Ectodermal cell (in vitro differentiated cells): Measurements from ENCODE around the gene ZNF44.

ENCODE experiments used
- H3K27ac ChIP-seq: 2 replicates; pipeline ENCODE4 v1.7.0; 2013; ENCODE audit warnings: mild to moderate bottlenecking, low read depth, low read length; ENCODE audit not compliant: insufficient read depth, poor library complexity, severe bottlenecking
- H3K27me3 ChIP-seq: 2 replicates; pipeline ENCODE4 v1.7.0; 2013; ENCODE audit warnings: mild to moderate bottlenecking, low read length; ENCODE audit not compliant: insufficient read depth, control insufficient read depth, poor library complexity, severe bottlenecking
- H3K36me3 ChIP-seq: one replicate; pipeline ENCODE4 v1.7.0; 2013; ENCODE audit warnings: low read length; ENCODE audit not compliant: control insufficient read depth, insufficient read depth
- H3K4me1 ChIP-seq: one replicate; pipeline ENCODE4 v1.7.0; 2013; ENCODE audit warnings: low read length; ENCODE audit not compliant: control insufficient read depth, insufficient read depth
- H3K4me3 ChIP-seq: 2 replicates; pipeline ENCODE4 v1.7.0; 2013; ENCODE audit warnings: low read depth, low read length, control low read depth; ENCODE audit not compliant: insufficient read depth
- H3K9me3 ChIP-seq: 2 replicates; pipeline ENCODE4 v1.7.0; 2013; ENCODE audit warnings: mild to moderate bottlenecking, low read length, moderate library complexity; ENCODE audit not compliant: control insufficient read depth
- WGBS, 2 experiments: methylation state at CpG; one replicate each; pipeline ENCODE4 v1.1.7; 2013; ENCODE audit warnings: missing lambda C conversion rate in 2 of 2; 5-methylcytosine and 5-hydroxymethylcytosine counted together

ZNF44 gene

GRCh38 chr19:12293777-12294248 lies 870 bp downstream of the ZNF44 start:
- H3K27me3 ChIP-seq, result no peaks in the 10 kb centered on the region

GRCh38 chr19:12289790-12290065 lies 5.0 kb downstream of the ZNF44 start:
- no peak overlapping the region for H3K27ac ChIP-seq
- no peaks in the 10 kb centered on the region for H3K9me3 ChIP-seq
- H3K36me3 ChIP-seq, result no peaks in the 10 kb centered on the region
- no peak overlapping the region for H3K4me3 ChIP-seq
- H3K27me3 ChIP-seq, result no peaks in the 10 kb centered on the region
- H3K4me1 ChIP-seq, result peaks cover 6% of the 10 kb centered on the region
- WGBS, 2 experiments, result 88 to 93% methylated on average over 7 of the region's 7 CpGs

More at GRCh38 chr19:12293777-12294248, 870 bp downstream of the ZNF44 start:
- Histone ChIP-seq H3K27ac (peak overlapping the region; percentile 94), H3K9me3 (no peaks in the 10 kb centered on the region), H3K4me1 (peaks cover 6% of the 10 kb centered on the region), H3K36me3 (no peaks in the 10 kb centered on the region), H3K4me3 (peak overlapping the region; percentile 65)
- WGBS, 2 experiments, result 4% methylated on average over 18 of the region's 18 CpGs

GRCh38 chr19:12287958-12288500 lies 6.7 kb downstream of the ZNF44 start:
- no peaks in the 10 kb centered on the region for H3K9me3 ChIP-seq
- H3K27me3 ChIP-seq, result no peaks in the 10 kb centered on the region
- no peaks in the 10 kb centered on the region for H3K4me1 ChIP-seq
- 81 to 89% methylated on average over 1 of the region's 1 CpG for WGBS, 2 experiments
- H3K4me3 ChIP-seq, result no peak overlapping the region
- no peaks in the 10 kb centered on the region for H3K36me3 ChIP-seq
- H3K27ac ChIP-seq, result no peak overlapping the region

GRCh38 chr19:12284631-12285030 lies 10.1 kb downstream of the ZNF44 start:
- Histone ChIP-seq H3K27ac (no peak overlapping the region), H3K36me3 (no peaks in the 10 kb centered on the region), H3K4me1 (no peaks in the 10 kb centered on the region), H3K4me3 (no peak overlapping the region), H3K27me3 (no peaks in the 10 kb centered on the region), H3K9me3 (no peaks in the 10 kb centered on the region)
- 95 to 96% methylated on average over 18 of the region's 18 CpGs for WGBS, 2 experiments

GRCh38 chr19:12284226-12284625 lies 10.5 kb downstream of the ZNF44 start:
- no peaks in the 10 kb centered on the region for H3K27me3 ChIP-seq
- no peaks in the 10 kb centered on the region for H3K36me3 ChIP-seq
- 96 to 97% methylated on average over 14 of the region's 14 CpGs for WGBS, 2 experiments

GRCh38 chr19:12278713-12279112 lies 16.0 kb downstream of the ZNF44 start:
- WGBS, 2 experiments, result 93 to 100% methylated on average over 2 of the region's 2 CpGs
- Histone ChIP-seq H3K9me3 (no peaks in the 10 kb centered on the region), H3K27ac (no peak overlapping the region), H3K27me3 (no peaks in the 10 kb centered on the region), H3K4me3 (no peak overlapping the region), H3K4me1 (no peaks in the 10 kb centered on the region), H3K36me3 (peaks cover 16% of the 10 kb centered on the region)

More at GRCh38 chr19:12284226-12284625, 10.5 kb downstream of the ZNF44 start:
- no peaks in the 10 kb centered on the region for H3K9me3 ChIP-seq
- no peak overlapping the region for H3K27ac ChIP-seq
- H3K4me3 ChIP-seq, result no peak overlapping the region
- no peaks in the 10 kb centered on the region for H3K4me1 ChIP-seq

GRCh38 chr19:12272980-12273901 lies 21.4 kb downstream of the ZNF44 start:
- Histone ChIP-seq H3K4me3 (no peak overlapping the region), H3K36me3 (peaks cover 42% of the 10 kb centered on the region), H3K4me1 (no peaks in the 10 kb centered on the region), H3K27ac (no peak overlapping the region), H3K27me3 (no peaks in the 10 kb centered on the region), H3K9me3 (peaks cover 5% of the 10 kb centered on the region)
- WGBS, 2 experiments, result 93 to 96% methylated on average over 11 of the region's 11 CpGs

- Histone ChIP-seq H3K36me3 (peaks cover 42% of the 10 kb centered on the region), H3K27me3 (no peaks in the 10 kb centered on the region), H3K9me3 (peaks cover 5% of the 10 kb centered on the region), H3K27ac (no peak overlapping the region), H3K4me3 (no peak overlapping the region), H3K4me1 (no peaks in the 10 kb centered on the region)
- 91 to 93% methylated on average over 5 of the region's 5 CpGs for WGBS, 2 experiments
Observed at GRCh38 chr19:12272386-12272785, 22.3 kb downstream of the ZNF44 start.

- H3K27me3 ChIP-seq, result no peaks in the 10 kb centered on the region
- H3K4me3 ChIP-seq, result no peak overlapping the region
- peaks cover 37% of the 10 kb centered on the region for H3K36me3 ChIP-seq
- H3K4me1 ChIP-seq, result no peaks in the 10 kb centered on the region
- H3K27ac ChIP-seq, result no peak overlapping the region
- 90 to 96% methylated on average over 2 of the region's 2 CpGs for WGBS, 2 experiments
- peaks cover 5% of the 10 kb centered on the region for H3K9me3 ChIP-seq
Observed at GRCh38 chr19:12270854-12271253, 23.8 kb downstream of the ZNF44 start.

- no peak overlapping the region for H3K27ac ChIP-seq
- no peak overlapping the region for H3K4me3 ChIP-seq
- no peaks in the 10 kb centered on the region for H3K4me1 ChIP-seq
- H3K27me3 ChIP-seq, result no peaks in the 10 kb centered on the region
- peaks cover under 1% of the 10 kb centered on the region for H3K36me3 ChIP-seq
- H3K9me3 ChIP-seq, result no peaks in the 10 kb centered on the region
- WGBS, 2 experiments, result 96% methylated on average over 46 of the region's 46 CpGs
Observed at GRCh38 chr19:12265921-12266704, 28.6 kb downstream of the ZNF44 start.
